ENCODE measurements around the gene BORCS6.

DNA sequence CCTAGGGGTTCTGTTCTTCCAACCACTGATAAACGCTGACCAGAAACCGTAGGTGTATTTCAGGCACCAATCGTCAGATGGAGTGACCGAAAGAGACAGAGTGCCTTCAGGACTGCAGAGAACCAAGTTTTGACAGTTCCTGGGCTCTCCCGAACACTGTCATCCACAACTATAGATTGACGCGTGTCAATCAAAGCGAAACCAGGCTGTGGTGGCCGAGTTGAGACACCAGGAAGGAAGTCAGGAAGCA is 32.3 kb upstream of the BORCS6 start:
- no peak for TF ChIP-seq GATA3 (IDR thresholded peaks at IDR 0.05; ENCODE audit: low read depth, low read length)
- no peak for TF ChIP-seq GATA2 (IDR thresholded peaks at IDR 0.05; ENCODE audit: low read depth, low read length)

Data from SH-SY5Y (cell line).